ENCODE results near the gene PCID2. TPM values are rescaled to one million over a fixed set of nuclear protein-coding genes. Genes with fewer than 3 reads are reported as not detected.

PCID2 gene
- total and polyA plus RNA-seq, 2 of the 13 experiments (the other 11 are each of a cell fraction or from before 2014, with no cell fraction given), result 65.0 to 111 TPM

DNA sequence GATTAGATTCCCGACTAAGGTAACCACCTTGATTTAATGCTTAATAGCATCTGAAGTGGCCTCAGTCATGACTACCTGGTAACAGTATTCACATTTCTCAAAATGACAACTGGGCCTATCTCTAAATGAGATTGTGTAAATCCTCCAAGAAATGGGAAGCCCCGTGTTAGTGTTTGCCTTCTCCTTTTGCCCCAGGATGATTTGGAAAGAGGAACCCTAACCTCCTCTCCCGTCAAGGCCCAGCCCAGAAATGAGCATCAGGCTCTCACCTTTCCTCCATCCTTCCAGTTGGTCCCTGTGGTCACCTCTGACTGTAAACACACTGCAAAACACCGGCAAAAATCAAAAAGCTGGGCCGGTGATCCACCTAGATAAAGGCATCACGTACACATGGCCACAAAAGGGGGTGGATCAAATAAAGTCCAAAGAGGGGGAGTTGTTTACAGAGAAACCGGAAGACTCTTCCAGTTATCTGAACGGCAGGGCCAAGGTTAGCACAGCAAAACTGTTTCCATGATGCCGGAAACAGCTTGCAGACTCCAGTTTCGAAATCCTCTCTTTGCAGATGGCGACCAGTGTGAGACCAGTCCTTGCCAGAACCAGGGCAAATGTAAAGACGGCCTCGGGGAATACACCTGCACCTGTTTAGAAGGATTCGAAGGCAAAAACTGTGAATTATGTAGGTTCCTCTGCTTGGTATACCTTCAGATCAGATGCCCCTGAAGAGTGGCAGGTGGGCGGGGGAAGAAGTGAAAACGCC is 69.5 kb downstream of the PCID2 start (continued):
- TF ChIP-seq, protein P1, sequence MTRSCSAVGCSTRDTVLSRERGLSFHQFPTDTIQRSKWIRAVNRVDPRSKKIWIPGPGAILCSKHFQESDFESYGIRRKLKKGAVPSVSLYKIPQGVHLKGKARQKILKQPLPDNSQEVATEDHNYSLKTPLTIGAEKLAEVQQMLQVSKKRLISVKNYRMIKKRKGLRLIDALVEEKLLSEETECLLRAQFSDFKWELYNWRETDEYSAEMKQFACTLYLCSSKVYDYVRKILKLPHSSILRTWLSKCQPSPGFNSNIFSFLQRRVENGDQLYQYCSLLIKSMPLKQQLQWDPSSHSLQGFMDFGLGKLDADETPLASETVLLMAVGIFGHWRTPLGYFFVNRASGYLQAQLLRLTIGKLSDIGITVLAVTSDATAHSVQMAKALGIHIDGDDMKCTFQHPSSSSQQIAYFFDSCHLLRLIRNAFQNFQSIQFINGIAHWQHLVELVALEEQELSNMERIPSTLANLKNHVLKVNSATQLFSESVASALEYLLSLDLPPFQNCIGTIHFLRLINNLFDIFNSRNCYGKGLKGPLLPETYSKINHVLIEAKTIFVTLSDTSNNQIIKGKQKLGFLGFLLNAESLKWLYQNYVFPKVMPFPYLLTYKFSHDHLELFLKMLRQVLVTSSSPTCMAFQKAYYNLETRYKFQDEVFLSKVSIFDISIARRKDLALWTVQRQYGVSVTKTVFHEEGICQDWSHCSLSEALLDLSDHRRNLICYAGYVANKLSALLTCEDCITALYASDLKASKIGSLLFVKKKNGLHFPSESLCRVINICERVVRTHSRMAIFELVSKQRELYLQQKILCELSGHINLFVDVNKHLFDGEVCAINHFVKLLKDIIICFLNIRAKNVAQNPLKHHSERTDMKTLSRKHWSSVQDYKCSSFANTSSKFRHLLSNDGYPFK (CRISPR knock-in tag; IDR thresholded peaks at IDR 0.05; ENCODE audit: borderline replicate concordance), result peak; percentile 52; the same call in 1 of the 2 replicates
- TF ChIP-seq HNF4G (IDR thresholded peaks at IDR 0.05; ENCODE audit: borderline replicate concordance, low read depth, low read length) (peak; percentile 78), HNF4G (CRISPR knock-in tag; IDR thresholded peaks at IDR 0.05; ENCODE audit: borderline replicate concordance, low read depth) (peak; percentile 85), ZNF232 (CRISPR knock-in tag; IDR thresholded peaks at IDR 0.05; ENCODE audit: borderline replicate concordance) (no peak; the same call in 1 of the 2 replicates), PHF5A (CRISPR knock-in tag; IDR thresholded peaks at IDR 0.05; ENCODE audit: low read depth, unreplicated experiment) (no peak), CBX2 (IDR thresholded peaks at IDR 0.05; ENCODE audit: low read depth, low read length) (no peak), CBX2 (CRISPR knock-in tag; IDR thresholded peaks at IDR 0.05; ENCODE audit: low read depth) (no peak), ZNF101 (CRISPR knock-in tag; IDR thresholded peaks at IDR 0.05; ENCODE audit: borderline replicate concordance, low read depth) (no peak), GLI4 (CRISPR knock-in tag; IDR thresholded peaks at IDR 0.05; ENCODE audit: borderline replicate concordance) (no peak), ZNF205 (CRISPR knock-in tag; IDR thresholded peaks at IDR 0.05) (peak; percentile 68; the same call in 1 of the 2 replicates), ZNF792 (CRISPR knock-in tag; IDR thresholded peaks at IDR 0.05) (peak; percentile 79), RBFOX2 (IDR thresholded peaks at IDR 0.05; ENCODE audit: low read depth, low read length) (no peak), MIER3 (CRISPR knock-in tag; IDR thresholded peaks at IDR 0.05; ENCODE audit: borderline replicate concordance) (peak; percentile 83; the same call in 1 of the 2 replicates), DNMT1 (CRISPR knock-in tag; IDR thresholded peaks at IDR 0.05) (no peak), HMG20B (CRISPR knock-in tag; conservative IDR thresholded peaks at IDR 0.05) (peak; percentile 78), CHCHD3 (CRISPR knock-in tag; IDR thresholded peaks at IDR 0.05) (no peak), SCMH1 (CRISPR knock-in tag; IDR thresholded peaks at IDR 0.05; ENCODE audit: borderline replicate concordance) (no peak), ZBTB7A (CRISPR knock-in tag; IDR thresholded peaks at IDR 0.05) (no peak), ZKSCAN1 (IDR thresholded peaks at IDR 0.05; ENCODE audit: low read length) (no peak)
- TF ChIP-seq, protein P2, sequence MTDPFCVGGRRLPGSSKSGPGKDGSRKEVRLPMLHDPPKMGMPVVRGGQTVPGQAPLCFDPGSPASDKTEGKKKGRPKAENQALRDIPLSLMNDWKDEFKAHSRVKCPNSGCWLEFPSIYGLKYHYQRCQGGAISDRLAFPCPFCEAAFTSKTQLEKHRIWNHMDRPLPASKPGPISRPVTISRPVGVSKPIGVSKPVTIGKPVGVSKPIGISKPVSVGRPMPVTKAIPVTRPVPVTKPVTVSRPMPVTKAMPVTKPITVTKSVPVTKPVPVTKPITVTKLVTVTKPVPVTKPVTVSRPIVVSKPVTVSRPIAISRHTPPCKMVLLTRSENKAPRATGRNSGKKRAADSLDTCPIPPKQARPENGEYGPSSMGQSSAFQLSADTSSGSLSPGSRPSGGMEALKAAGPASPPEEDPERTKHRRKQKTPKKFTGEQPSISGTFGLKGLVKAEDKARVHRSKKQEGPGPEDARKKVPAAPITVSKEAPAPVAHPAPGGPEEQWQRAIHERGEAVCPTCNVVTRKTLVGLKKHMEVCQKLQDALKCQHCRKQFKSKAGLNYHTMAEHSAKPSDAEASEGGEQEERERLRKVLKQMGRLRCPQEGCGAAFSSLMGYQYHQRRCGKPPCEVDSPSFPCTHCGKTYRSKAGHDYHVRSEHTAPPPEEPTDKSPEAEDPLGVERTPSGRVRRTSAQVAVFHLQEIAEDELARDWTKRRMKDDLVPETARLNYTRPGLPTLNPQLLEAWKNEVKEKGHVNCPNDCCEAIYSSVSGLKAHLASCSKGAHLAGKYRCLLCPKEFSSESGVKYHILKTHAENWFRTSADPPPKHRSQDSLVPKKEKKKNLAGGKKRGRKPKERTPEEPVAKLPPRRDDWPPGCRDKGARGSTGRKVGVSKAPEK (CRISPR knock-in tag; IDR thresholded peaks at IDR 0.05; ENCODE audit: borderline replicate concordance), result no peak
- TF ChIP-seq, protein P3, sequence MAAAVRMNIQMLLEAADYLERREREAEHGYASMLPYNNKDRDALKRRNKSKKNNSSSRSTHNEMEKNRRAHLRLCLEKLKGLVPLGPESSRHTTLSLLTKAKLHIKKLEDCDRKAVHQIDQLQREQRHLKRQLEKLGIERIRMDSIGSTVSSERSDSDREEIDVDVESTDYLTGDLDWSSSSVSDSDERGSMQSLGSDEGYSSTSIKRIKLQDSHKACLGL (CRISPR knock-in tag; IDR thresholded peaks at IDR 0.05), result no peak
- TF ChIP-seq, protein P4, sequence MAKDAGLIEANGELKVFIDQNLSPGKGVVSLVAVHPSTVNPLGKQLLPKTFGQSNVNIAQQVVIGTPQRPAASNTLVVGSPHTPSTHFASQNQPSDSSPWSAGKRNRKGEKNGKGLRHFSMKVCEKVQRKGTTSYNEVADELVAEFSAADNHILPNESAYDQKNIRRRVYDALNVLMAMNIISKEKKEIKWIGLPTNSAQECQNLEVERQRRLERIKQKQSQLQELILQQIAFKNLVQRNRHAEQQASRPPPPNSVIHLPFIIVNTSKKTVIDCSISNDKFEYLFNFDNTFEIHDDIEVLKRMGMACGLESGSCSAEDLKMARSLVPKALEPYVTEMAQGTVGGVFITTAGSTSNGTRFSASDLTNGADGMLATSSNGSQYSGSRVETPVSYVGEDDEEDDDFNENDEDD (CRISPR knock-in tag; IDR thresholded peaks at IDR 0.05; ENCODE audit: borderline replicate concordance), result peak; percentile 37; the same call in 1 of the 2 replicates

Data from HepG2 (cell line).